GM19467 (cell line): ENCODE data around the gene RGS14.
"Not testable (repeated sequence)": the region's sequence is repeated elsewhere in the genome, so short reads cannot be mapped to it uniquely, and the experiment has no call there.

ENCODE experiments used
- ATAC-seq: cut with Tn5 transposase; IDR thresholded peaks from one replicate; pipeline ENCODE4 v1.9.1; 2021; ENCODE audit warnings: mild to moderate bottlenecking, moderate library complexity; ENCODE audit not compliant: unreplicated experiment

Gene RGS14

DNA sequence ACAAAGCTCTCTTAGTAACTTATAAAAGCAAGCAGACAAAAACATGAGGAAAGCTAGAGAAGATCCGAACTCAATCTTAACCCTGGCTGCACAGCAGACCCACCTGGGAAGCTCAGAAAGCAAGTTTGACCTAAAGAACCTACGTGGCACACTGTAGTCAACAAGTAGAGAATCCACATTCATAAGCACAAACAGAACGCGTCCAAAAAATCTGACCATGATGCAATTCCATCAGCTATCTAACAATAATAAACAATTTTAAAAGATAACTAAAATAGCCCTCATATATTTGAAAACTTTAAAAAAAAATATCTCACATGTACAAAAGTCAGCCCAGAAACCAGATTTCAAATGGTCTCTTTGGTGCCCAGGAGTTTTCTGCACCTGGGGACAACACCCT is 10.9 kb upstream of the RGS14 start:
- ATAC-seq = no peak

DNA sequence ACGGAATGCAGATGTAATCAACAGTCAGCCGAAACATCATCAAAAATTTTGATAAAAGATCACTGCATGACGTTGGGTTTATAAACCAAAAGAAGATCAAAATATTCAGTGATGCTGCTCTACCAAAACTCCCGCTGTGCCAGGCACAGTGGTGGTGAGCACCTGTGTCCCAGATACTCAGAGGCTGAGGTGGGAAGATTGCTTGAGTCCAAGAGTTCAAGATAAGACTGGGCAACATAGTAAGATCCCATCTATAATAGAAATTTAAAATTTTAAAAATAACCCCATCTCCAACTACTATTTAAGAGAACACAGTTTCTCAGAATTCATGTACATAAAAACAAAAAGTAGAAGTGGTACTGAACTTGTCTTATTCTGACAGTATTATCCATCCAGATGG is 10.0 kb upstream of the RGS14 start:
- ATAC-seq = no peak

- ATAC-seq = no peak
These were observed 8.4 kb upstream of the RGS14 start for GRCh38 chr5:177349362-177349647.

- ATAC-seq = no peak
These were observed 8.0 kb upstream of the RGS14 start for GRCh38 chr5:177349762-177350161.

- ATAC-seq = no peak
These were observed 6.8 kb upstream of the RGS14 start for GRCh38 chr5:177350776-177351391.

- peak; percentile 91 for ATAC-seq
These were observed 6.1 kb upstream of the RGS14 start, which contains the start of gene LMAN2 for GRCh38 chr5:177351392-177352329. LMAN2 (minus strand) TSS chr5:177351668; CDS start chr5:177351647, 21 bp downstream.

DNA sequence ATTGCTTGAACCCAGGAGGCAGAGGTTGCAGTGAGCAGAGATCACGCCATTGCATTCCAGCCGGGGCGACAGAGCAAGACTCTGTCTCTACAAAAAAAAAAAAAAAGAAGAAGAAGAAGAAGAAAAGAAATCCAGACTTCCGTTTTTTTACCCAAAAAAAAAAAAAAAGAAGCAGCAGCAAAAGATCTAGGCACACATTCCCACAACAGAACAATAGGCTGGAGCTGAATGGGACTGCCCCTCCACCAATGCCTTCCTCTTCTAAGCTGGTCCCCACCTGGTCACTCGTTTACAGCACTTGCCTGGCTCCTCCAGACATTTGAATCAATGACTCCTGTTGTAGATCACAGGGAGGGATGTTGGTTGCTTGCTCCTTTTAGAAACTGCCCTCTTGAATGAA is 4.6 kb upstream of the RGS14 start:
- ATAC-seq = no peak

- no peak for ATAC-seq
These were observed 3.5 kb upstream of the RGS14 start for GRCh38 chr5:177354256-177354655.

- no peak for ATAC-seq
These were observed 3.0 kb upstream of the RGS14 start for GRCh38 chr5:177354711-177355110.

- no peak for ATAC-seq
These were observed 2.4 kb upstream of the RGS14 start for GRCh38 chr5:177355162-177355867.

- ATAC-seq = no peak
These were observed 1.9 kb upstream of the RGS14 start for GRCh38 chr5:177355868-177356168.

DNA sequence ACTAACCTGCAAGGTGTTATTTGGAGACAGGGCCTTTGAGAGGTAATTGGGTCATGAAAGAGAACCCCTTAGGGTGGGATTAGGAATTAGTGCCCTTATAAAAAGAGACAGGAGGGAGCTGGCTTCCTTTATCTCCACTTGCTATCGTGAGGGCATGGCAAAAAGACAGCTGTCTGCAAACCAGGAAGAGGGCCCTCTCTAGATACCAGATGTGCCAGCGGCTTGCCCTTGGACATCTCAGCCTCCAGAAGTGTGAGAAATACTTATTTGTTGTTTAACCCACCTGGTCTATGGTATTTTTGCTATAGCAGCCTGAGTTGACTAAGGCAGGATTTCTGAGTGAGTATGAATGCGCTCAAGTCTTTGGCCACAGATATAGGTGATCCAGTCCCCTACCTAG is 978 bp upstream of the RGS14 start:
- no peak for ATAC-seq

- no peak for ATAC-seq
These were observed 622 bp upstream of the RGS14 start for GRCh38 chr5:177357146-177357458.

DNA sequence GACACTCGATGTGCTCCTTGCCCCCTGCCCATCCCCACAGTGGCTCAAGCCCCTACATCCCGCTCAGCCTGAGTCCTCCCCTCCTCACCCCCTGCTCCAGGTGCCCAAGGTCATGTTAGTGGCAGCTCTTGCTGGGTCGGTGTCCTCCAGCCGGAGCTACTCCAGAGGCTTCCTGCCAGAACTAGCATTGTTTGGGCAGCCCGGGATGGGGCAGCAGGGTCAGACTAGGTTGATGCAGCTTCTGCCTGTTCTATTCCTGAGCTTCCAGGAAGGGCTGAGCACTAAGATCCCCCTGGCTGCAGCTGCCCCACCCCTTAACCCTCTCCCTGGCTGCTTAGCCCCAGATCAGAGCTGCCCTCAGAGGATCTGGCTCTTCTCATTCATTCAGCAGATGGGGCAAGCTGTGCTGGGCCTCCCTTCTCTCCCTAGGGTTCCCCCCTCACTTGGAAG is 671 bp downstream of the RGS14 start:
- ATAC-seq = no peak

DNA sequence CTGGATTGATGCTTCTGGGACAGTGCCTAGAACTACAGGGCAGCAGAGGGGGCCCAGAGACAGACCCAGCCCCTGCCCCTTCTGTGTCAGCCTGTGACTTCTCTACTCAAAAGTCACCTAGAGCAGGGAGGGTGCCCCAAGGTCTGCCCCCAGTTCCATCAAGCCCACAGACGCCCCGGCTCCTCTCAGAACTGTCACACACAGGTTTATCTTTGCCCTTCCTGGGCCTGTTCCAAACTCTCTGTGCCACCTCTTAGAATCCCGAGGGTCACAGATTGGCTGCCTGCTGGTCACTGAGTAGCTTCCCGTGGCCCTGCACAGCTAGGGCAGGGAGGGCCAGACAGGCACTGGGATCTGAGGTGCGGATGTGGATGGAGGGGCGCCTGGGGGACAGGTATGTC is 1.7 kb downstream of the RGS14 start:
- ATAC-seq = no peak

DNA sequence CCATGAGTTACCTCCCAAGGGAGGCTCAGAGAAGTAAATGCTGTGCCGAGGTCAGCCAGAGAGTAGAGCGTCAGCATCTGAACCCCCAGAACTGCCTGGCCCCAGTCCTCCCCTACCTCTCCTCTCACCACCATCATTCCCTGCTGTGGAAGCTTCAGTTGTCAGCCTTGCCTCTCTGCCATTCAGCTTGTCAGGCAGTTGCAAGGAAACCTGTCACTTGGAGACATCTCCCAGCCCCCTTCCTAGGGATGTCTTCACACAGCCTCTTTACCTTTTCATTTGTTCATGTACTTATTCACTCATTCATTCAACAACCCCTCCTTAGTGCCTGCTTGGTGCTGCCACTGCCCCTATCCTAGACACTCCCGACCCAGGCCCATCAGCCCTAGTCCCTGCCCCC is 2.1 kb downstream of the RGS14 start:
- no peak for ATAC-seq

DNA sequence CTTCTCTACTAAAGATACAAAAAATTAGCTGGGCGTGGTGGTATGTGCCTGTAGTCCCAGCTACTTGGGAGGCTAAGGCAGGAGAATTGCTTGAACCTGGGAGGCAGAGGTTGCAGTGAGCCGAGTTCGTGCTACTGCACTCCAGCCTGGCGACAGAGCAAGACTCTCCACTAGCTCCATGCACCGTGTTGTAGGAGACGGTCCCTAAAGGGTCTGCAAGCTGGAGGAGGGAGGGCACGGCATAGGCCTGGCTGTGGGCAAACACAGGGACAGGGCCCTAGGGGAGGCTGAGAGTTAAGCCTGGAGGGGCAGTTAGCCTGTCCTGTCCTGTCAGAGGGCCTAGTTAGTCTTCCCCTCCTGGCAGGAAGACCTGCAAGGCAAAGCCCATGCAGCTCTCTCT is 3.0 kb downstream of the RGS14 start:
- ATAC-seq = not testable (repeated sequence)

DNA sequence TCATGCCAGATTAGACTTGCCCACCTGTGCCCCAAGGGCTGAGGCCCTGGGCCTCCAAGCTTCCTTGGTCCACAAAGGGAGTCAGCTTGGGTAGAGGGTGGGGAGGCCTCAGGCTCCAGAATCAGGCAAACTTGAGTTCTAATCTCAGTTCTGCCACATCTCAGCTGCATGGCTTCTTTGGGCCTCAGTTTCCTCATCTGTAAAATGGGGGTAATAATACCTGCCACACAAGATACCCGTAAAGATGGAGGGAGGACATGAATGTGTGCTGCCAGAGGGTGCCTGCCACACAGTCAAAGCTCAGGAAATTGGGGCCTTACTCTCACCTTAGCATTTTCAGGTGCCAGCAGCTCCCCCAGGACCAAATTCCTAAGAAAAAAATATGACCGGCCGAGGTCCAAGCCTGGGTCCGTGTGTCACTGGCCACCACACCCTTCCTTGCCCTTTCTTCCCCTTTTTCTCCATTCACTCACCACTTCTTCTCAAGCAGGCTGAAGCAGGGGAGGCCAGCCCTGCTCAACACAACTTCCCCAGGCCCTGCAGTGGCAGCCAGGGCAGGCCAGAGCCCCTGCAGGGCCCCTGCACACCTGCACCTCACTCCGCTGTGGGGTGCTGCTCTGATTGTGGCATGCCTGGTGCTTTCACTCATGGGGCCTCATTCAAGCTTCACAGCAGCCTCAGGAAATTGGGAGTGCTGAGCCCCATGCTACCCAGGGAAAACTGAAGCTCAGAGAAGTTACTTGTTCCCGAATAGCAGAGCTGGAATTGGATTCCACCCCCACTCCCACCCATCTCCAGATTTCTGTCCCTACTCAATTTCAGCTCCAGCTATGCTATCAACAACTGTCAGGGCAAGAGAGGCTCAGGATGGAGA is 3.9 kb downstream of the RGS14 start:
- ATAC-seq = no peak

DNA sequence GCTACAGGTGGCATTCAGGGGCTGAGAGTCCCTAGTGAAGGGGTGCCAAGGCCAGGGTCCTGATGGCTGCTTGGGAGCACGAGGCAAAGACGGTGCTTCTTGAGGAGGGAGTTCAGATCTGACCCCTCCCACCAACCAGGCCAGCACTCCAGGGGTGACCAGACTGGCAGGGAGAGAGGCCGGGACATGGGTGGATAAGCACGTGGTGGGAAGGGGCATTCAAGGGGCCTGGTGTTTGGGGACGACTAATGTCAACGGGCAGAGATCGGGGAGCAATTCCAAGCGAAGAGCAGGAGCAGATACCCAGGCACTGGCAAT is 4.5 kb downstream of the RGS14 start:
- no peak for ATAC-seq

- ATAC-seq = no peak
These were observed 5.1 kb downstream of the RGS14 start for GRCh38 chr5:177362610-177363507.
